GM23338 (cell line): Measurements from ENCODE around the gene ATG4B. TPM values are rescaled to one million over a fixed set of nuclear protein-coding genes. Genes with fewer than 3 reads are reported as not detected.

Source experiments
- ATAC-seq: fragments of 200-7000 bp; cut with Tn5 transposase; 3 replicates; pipeline ENCODE4 v1.9.1; 2020
- DNase-seq: peaks from one replicate; pipeline ENCODE4 v3.0.0-alpha.2; 2015; ENCODE audit warnings: low spot score
- H2AFZ ChIP-seq: fragments of 200-600 bp; sonication (generic); 2 replicates; pipeline ENCODE4 v1.8.0; 2016; ENCODE audit warnings: antibody characterized with exemption, mild to moderate bottlenecking, moderate library complexity
- H3F3A ChIP-seq: fragments of 200-600 bp; sonication (generic); replicated peaks from 2 replicates; pipeline ENCODE4 v1.8.0; 2017; ENCODE audit warnings: antibody characterized with exemption, mixed run types, low read depth
- H3K27ac ChIP-seq: fragments of 200-600 bp; sonication (generic); 2 replicates; pipeline ENCODE4 v1.6.1; 2016; ENCODE audit warnings: low read depth
- H3K27me3 ChIP-seq: fragments of 200-600 bp; sonication (generic); 2 replicates; pipeline ENCODE4 v1.8.0; 2016; ENCODE audit warnings: mild to moderate bottlenecking, mixed run types, moderate library complexity; ENCODE audit not compliant: insufficient read depth
- H3K36me3 ChIP-seq: fragments of 200-600 bp; sonication (generic); 2 replicates; pipeline ENCODE4 v1.8.0; 2016; ENCODE audit warnings: mild to moderate bottlenecking; ENCODE audit not compliant: insufficient read depth
- H3K4me1 ChIP-seq: fragments of 200-600 bp; sonication (generic); 2 replicates; pipeline ENCODE4 v1.8.0; 2016; ENCODE audit warnings: mild to moderate bottlenecking, moderate library complexity; ENCODE audit not compliant: insufficient read depth
- H3K4me2 ChIP-seq: fragments of 200-600 bp; sonication (generic); 2 replicates; pipeline ENCODE4 v1.7.1; 2017; ENCODE audit warnings: mixed run types
- H3K4me3 ChIP-seq: fragments of 200-600 bp; sonication (generic); 2 replicates; pipeline ENCODE4 v1.6.1; 2016; ENCODE audit warnings: mixed run types
- H3K79me2 ChIP-seq: fragments of 200-600 bp; sonication (generic); replicated peaks from 2 replicates; pipeline ENCODE4 v1.8.0; 2017; ENCODE audit warnings: mild to moderate bottlenecking; ENCODE audit not compliant: insufficient read depth
- H3K9me2 ChIP-seq: fragments of 200-600 bp; sonication (generic); 2 replicates; pipeline ENCODE4 v1.8.0; 2017; ENCODE audit not compliant: insufficient read depth
- H4K20me1 ChIP-seq: fragments of 200-600 bp; sonication (generic); replicated peaks from 2 replicates; pipeline ENCODE4 v1.8.0; 2017; ENCODE audit warnings: mild to moderate bottlenecking; ENCODE audit not compliant: insufficient read depth
- H3K27ac Mint-ChIP-seq: 2 replicates; pipeline ENCODE4 v1.8.0; 2020; ENCODE audit warnings: inconsistent platforms, mild to moderate bottlenecking, moderate library complexity, mixed read lengths
- H3K27me3 Mint-ChIP-seq: 3 replicates; pipeline ENCODE4 v1.8.0; 2022; ENCODE audit warnings: low read depth, mild to moderate bottlenecking, moderate library complexity, mixed read lengths, inconsistent platforms; ENCODE audit not compliant: insufficient read depth, poor library complexity
- H3K36me3 Mint-ChIP-seq: 3 replicates; pipeline ENCODE4 v1.8.0; 2021; ENCODE audit warnings: low read depth, mild to moderate bottlenecking, inconsistent platforms, moderate library complexity, mixed read lengths
- H3K4me1 Mint-ChIP-seq: 3 replicates; pipeline ENCODE4 v1.8.0; 2020; ENCODE audit warnings: mild to moderate bottlenecking, inconsistent platforms, mixed read lengths
- H3K4me3 Mint-ChIP-seq: 3 replicates; pipeline ENCODE4 v1.8.0; 2021; ENCODE audit warnings: moderate library complexity, mild to moderate bottlenecking, inconsistent platforms, mixed read lengths
- H3K9me3 Mint-ChIP-seq: 3 replicates; pipeline ENCODE4 v1.8.0; 2020; ENCODE audit warnings: moderate library complexity, mild to moderate bottlenecking, inconsistent platforms, mixed read lengths
- CTCF ChIP-seq, 2 experiments: fragments of 200-600 bp in 1 of 2; sonication (generic) in 1 of 2; conservative IDR thresholded peaks; 2 replicates each; pipeline versions ENCODE4 v1.5.1 to v1.6.1; 2016 to 2017; ENCODE audit warnings: antibody characterized with exemption in 2 of 2, low read depth in 2 of 2, mild to moderate bottlenecking in 2 of 2, moderate library complexity in 1 of 2
- ETS1 ChIP-seq: IDR thresholded peaks from 2 replicates; pipeline ENCODE4 v1.6.1; 2016; ENCODE audit warnings: antibody characterized with exemption
- NANOG ChIP-seq: IDR thresholded peaks from 2 replicates; pipeline ENCODE4 v1.6.1; 2016; ENCODE audit warnings: antibody characterized with exemption, borderline replicate concordance
- POLR2AphosphoS5 ChIP-seq: IDR thresholded peaks from 2 replicates; pipeline ENCODE4 v1.6.1; 2016; ENCODE audit warnings: antibody characterized with exemption, low read depth
- REST ChIP-seq: IDR thresholded peaks from one replicate; pipeline ENCODE4 v1.6.1; 2018; ENCODE audit warnings: antibody characterized with exemption; ENCODE audit not compliant: unreplicated experiment
- ZNF114 ChIP-seq: fragments of 250-450 bp; sonication (Bioruptor Pico); IDR thresholded peaks from 2 replicates; pipeline ENCODE4 v1.5.0; 2020; ENCODE audit warnings: mild to moderate bottlenecking, moderate library complexity
- ZNF331 ChIP-seq: fragments of 250-450 bp; sonication (Bioruptor Pico); IDR thresholded peaks from 2 replicates; pipeline ENCODE4 v1.5.0; 2020; ENCODE audit warnings: low read depth, mild to moderate bottlenecking, moderate library complexity
- ZNF462 ChIP-seq: fragments of 250-450 bp; sonication (Bioruptor Pico); IDR thresholded peaks from 2 replicates; pipeline ENCODE4 v1.5.0; 2020; ENCODE audit warnings: mild to moderate bottlenecking, moderate library complexity
- polyA plus RNA-seq: library from polyadenylated mRNA; unstranded; fragments of >200 nt; fragmentation: Nextera tagmentation; extraction: Ambion mirVana; gene quantifications from 2 replicates; pipeline ENCODE4 v1.2.1, GENCODE V29; 2016
- total RNA-seq: library from RNA; depleted of rRNA; stranded (reverse); fragments of >200 nt; shearing (Covaris generic); gene quantifications from 2 replicates; pipeline ENCODE4 v1.2.3, GENCODE V29; 2014

The ATG4B gene
- total and polyA plus RNA-seq, 2 experiments from 2014 or later: 102 to 104 TPM

- Histone ChIP-seq H3K79me2 (no peaks in the 10 kb centered on the region), H3K4me3 (no peak overlapping the region), H3K4me1 (no peaks in the 10 kb centered on the region), H3K27ac (no peak overlapping the region), H3K4me2 (no peak overlapping the region), H3F3A (no peaks in the 10 kb centered on the region; the same call in none of the 2 replicates), H3K9me2 (no peaks in the 10 kb centered on the region), H3K36me3 (peaks cover 4% of the 10 kb centered on the region; the same call in 1 of the 2 replicates), H3K27me3 (no peaks in the 10 kb centered on the region), H4K20me1 (no peaks in the 10 kb centered on the region; the same call in 1 of the 2 replicates), H2AFZ (no peak overlapping the region)
- no peak for ATAC-seq
- H3K36me3 Mint-ChIP-seq: peaks cover 52% of the 10 kb centered on the region
- no peaks in the 10 kb centered on the region for H3K9me3 Mint-ChIP-seq
- no peak for TF ChIP-seq NANOG
- no peak for TF ChIP-seq ZNF114 (CRISPR knock-in tag)
- TF ChIP-seq POLR2AphosphoS5: no peak
- TF ChIP-seq CTCF (conservative IDR thresholded peaks at IDR 0.05; ENCODE audit: low read depth in 2 of 2): no peak
- no peak for TF ChIP-seq ETS1
- no peak for TF ChIP-seq ZNF462 (CRISPR knock-in tag)
- TF ChIP-seq REST: no peak
- no peak for TF ChIP-seq ZNF331 (CRISPR knock-in tag)
- no peak overlapping the region for H3K27ac Mint-ChIP-seq
- peaks cover 8% of the 10 kb centered on the region for H3K27me3 Mint-ChIP-seq
- no peak overlapping the region for H3K4me3 Mint-ChIP-seq
- no peak for DNase-seq
- peaks cover 5% of the 10 kb centered on the region; the same call in 2 of the 3 replicates for H3K4me1 Mint-ChIP-seq
Measured at GRCh38 chr2:241672243-241673188, 35.0 kb downstream of the ATG4B start.
